HG03025 (cell line): ENCODE results near the gene RRAS2.

Experiments
- ATAC-seq: cut with Tn5 transposase; IDR thresholded peaks from one replicate; pipeline ENCODE4 v1.9.1; 2021; ENCODE audit warnings: mild to moderate bottlenecking, moderate library complexity; ENCODE audit not compliant: unreplicated experiment, low FRiP score

The RRAS2 gene

DNA sequence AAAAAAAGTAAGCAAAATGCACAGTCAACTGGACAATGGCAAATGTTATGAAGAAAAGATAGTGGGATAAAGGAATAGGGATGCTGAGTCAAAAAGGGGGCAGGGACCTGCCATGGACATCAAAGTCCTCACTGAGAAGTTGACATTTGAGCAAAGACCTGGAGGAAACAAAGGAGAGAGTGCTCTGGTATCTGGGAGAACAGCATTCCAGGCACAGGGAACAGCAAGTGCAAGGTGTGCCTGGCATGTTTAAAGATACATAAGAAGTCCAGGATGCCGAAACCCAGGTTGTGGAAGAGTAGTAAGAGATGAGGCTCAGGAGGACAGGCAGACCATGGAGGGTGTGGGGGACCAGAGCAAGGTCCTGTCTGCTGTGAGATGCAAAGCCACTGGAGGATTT lies 123.3 kb downstream of the RRAS2 start:
- ATAC-seq: no peak

DNA sequence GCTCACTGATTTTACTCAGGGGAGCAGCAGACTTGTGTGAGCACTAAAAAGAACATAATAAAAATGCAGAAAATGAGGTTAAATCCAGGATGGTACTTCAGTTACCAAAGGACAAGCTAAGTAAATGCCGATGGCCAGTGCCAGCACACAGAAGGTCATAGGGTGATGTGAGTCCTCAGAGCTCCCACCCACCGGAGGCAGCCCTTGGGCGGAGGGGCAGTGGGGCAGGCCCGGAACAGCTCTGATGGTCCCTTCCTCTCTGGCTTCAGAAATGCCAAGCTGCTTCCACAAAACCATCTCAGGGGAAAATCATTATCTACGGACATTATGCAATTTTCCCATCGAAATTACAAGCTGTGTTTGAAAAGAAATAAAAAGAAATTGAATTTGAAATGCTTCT lies 124.5 kb downstream of the RRAS2 start:
- ATAC-seq: no peak

DNA sequence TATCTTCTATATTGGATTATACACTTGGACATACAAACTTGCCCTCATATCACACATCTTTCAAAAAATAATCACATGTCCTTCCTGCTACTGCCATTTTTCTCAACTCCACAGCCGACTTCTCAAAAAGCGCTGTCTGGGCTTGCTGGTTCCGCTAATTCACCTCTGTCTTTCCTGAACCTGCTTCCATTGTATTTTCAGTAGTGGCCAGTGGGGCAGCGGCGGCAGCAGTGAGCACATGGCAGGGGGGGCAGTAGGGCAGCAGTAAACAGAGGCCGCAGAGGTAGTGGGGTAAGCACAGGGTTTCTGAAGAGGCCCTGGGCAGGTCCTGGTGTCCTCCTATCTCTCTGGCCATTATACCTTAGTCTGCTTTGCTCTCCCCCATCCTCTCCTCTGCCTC lies 126.3 kb downstream of the RRAS2 start:
- ATAC-seq: no peak

DNA sequence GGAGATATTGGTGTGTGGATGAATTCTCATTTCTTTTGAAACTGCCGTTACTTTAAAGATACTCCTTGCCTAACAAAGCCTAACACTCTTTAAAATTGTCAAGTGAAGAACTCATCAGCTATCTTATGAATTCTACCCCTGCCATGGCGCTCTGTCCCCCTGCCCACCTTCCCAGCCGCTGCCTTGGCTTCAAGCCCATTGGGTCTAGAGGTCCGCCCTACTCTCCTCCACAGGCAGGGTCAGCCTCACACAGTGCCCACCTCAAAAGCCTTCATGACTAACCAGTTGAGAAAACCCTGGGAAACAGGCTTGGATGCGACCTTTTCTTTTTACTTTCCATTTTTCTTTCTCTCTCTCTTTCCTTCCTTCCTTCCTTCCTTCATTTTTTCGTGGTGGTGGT lies 128.6 kb downstream of the RRAS2 start:
- no peak for ATAC-seq

DNA sequence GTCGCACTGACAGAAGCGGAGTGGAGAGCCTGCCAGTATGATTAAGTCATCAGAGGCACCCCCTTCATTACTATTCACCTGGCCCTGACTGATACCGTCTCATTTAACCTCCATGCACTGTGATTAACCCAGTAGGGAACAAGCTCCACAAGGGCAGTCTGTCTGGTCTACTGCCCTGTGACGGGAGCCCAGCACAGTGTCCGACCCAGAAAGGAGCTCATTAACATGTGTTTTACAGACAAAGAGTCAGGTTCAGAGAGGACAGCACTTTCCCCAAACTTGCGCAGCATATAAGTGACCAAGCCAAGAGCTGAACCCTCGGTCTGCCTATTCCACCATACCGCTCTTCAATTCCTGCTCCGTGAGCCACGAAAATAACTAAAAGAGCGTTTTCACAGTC lies 129.5 kb downstream of the RRAS2 start:
- ATAC-seq: no peak

DNA sequence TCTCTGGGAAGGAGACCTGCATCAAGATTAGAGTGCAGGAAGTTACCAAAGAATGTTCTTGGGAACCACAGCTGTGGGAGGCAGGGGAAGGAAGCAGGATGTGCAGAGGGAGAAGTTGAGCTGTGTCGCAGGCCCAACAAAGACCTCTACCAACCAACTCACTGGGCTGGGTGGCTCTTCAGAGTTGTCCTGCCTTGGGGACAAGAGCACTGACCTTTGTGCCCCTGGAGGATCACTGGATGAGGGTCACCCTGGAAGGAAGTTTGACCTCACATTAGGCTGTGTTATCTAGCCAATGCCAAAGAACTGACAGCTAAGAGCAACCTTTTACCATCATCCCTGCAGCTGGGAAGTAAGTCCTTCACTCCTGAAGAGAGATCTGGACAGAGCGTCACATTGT lies 130.6 kb downstream of the RRAS2 start:
- no peak for ATAC-seq
